Testis (tissue), 3 donors: ENCODE measurements around the gene SLC6A18. TPM values are rescaled to one million over a fixed set of nuclear protein-coding genes. Genes with fewer than 3 reads are reported as not detected.

Experiments
- DNase-seq: peaks from one replicate; pipeline ENCODE4 v3.0.0-alpha.2; 2019
- H3K27ac ChIP-seq, 2 donors: fragments of 200-600 bp; sonication (generic); one replicate each; pipeline ENCODE4 v1.5.1; 2019
- H3K27me3 ChIP-seq: fragments of 200-600 bp; sonication (generic); one replicate; pipeline ENCODE4 v1.5.1; 2019
- H3K36me3 ChIP-seq: fragments of 200-600 bp; sonication (generic); one replicate; pipeline ENCODE4 v1.5.1; 2017; ENCODE audit warnings: low read depth; ENCODE audit errors: missing control alignments
- H3K4me1 ChIP-seq: fragments of 200-600 bp; sonication (generic); one replicate; pipeline ENCODE4 v1.5.1; 2019
- H3K4me3 ChIP-seq, 2 donors: fragments of 200-600 bp; sonication (generic); one replicate each; pipeline ENCODE4 v1.5.1; 2017 to 2019
- H3K9me3 ChIP-seq: fragments of 200-600 bp; sonication (generic); one replicate; pipeline ENCODE4 v1.5.1; 2017
- CTCF ChIP-seq, 3 experiments: fragments of 450-650 bp in 2 of 3; fragments of 200-600 bp in 1 of 3; sonication (generic) in 1 of 3; IDR thresholded peaks; one replicate each; pipeline ENCODE4 v1.5.1; 2016 to 2019; ENCODE audit warnings: antibody characterized with exemption in 3 of 3, mild to moderate bottlenecking in 2 of 3, moderate library complexity in 1 of 3
- POLR2A ChIP-seq: fragments of 450-650 bp; IDR thresholded peaks from one replicate; pipeline ENCODE4 v1.6.1; 2017; ENCODE audit warnings: antibody characterized with exemption, mild to moderate bottlenecking, moderate library complexity
- WGBS, 2 donors: methylation state at CpG; one replicate each; pipeline ENCODE4 v1.1.5; 2018; 5-methylcytosine and 5-hydroxymethylcytosine counted together
- intact Hi-C: fragments of 100-400 bp; cut with DNase I; formaldehyde crosslinking; loops from one replicate; pipeline ENCODE4 v1.15.1; 2023; ENCODE audit warnings: low total_unique reads
- polyA plus RNA-seq: library from polyadenylated mRNA; stranded (reverse); fragments of 350-450 nt; fragmentation: Illumina TruSeq; extraction: RNeasy Lipid Tissue Mini Kit (QIAGEN cat#74804); gene quantifications from one replicate; pipeline ENCODE4 v1.2.3, GENCODE V29; 2014; ENCODE audit warnings: low read depth, low replicate concordance; ENCODE audit not compliant: insufficient read depth
- total RNA-seq, 2 donors: library from RNA; depleted of rRNA; stranded (reverse); fragments of >200 nt; gene quantifications; one replicate each; pipeline ENCODE4 v1.2.3, GENCODE V29; 2016

SLC6A18 gene
- total and polyA plus RNA-seq, 3 donors from 2014 or later: 0.24 TPM; not detected in 2

DNA sequence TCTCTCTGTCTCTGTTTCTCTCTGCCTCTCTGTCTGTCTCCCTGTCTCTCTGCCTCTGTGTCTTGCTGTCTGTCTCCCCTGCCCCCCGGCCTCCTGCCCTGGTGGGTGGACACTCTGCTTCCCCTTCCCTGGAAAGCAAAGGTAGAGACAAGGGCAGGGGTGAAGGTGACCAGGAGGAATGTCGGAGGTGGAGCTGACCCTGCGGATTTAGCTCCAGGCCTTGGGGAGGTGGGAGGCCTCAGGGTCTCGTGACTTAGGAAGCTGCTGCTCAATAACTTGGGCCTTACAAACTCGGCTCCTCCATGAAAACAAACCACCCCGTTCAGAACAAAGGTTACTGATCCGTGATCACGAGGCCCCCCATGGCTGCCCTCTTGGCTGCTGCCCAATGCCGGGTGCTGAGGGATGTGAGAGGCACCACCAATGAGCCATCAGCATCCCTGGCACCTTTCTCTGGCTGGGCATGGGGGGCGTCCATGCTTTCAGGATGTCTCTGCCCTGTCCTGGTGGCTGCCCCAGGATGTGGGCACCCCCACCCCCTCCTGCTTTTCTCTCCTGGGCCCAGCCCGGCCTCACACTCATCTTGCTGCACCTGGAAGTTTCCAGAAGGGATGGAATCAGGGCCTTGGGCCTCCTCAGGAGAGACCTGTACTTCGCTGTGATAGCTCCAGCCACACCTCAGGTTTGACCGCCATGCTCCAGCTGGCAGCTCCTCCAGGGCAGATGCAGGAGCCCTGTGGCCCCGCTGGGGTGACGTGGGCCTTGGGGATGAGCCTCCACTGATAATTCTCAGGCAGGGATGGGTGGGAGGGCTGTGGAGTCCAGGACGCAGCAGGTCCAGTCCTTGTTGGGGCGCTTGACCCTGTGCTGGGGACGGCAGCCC, 38.6 kb upstream of the SLC6A18 start:
- Histone ChIP-seq H3K27ac (peak overlapping the region in 1 of 2 donors; percentile 11), H3K4me3 (no peak overlapping the region), H3K4me1 (peaks cover 39% of the 10 kb centered on the region), H3K9me3 (no peaks in the 10 kb centered on the region), H3K27me3 (no peaks in the 10 kb centered on the region), H3K36me3 (no peaks in the 10 kb centered on the region)
- TF ChIP-seq POLR2A: no peak
- TF ChIP-seq CTCF (IDR thresholded peaks at IDR 0.05): no peak
- no peak for DNase-seq
- 71 to 73% methylated on average over 15 to 16 of the region's 18 CpGs for WGBS, 2 donors
- intact Hi-C loops: no loop called here

DNA sequence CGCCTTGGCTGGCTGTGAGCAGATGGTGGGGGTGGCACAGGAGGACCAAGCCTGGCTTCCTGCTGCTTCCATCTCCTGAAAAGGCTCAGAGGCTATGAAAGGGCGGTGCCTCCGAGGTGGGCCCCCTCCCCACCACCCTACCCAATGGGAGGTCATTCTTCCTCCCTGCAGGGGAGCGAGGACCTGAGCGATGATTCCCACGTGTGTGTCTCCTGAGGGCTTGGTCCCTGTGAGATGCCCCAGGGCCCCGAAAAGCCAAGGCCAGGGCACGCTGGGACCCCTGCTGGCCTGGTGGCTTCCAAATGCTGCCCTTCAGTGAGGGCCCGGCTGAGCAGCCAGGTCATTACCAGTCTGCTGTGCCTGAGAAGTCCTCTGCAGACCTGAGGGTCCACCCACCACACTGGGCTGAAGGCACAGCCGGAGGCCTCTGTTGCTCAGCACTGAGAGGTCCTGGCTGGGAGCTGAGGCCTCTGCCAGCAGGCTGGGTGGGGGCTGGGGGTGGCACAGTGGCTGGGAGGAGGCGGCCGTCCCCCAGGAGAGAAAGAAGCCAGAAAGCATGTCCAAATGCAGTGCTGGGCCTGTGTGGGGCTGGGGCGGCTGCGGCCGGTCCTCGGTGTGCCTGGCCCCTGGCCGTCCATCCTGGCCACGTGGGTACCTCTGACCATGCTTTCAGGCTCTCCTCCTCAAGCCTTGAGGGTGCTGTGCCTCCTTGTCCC, 37.8 kb upstream of the SLC6A18 start:
- Histone ChIP-seq H3K4me1 (peaks cover 35% of the 10 kb centered on the region), H3K36me3 (no peaks in the 10 kb centered on the region), H3K9me3 (no peaks in the 10 kb centered on the region), H3K27me3 (no peaks in the 10 kb centered on the region), H3K4me3 (no peak overlapping the region), H3K27ac (no peak overlapping the region)
- intact Hi-C loops: no loop called here
- WGBS, 2 donors: 90 to 93% methylated on average over 3 to 16 of the region's 18 CpGs
- no peak for DNase-seq
- TF ChIP-seq CTCF (IDR thresholded peaks at IDR 0.05): no peak
- TF ChIP-seq POLR2A: no peak

DNA sequence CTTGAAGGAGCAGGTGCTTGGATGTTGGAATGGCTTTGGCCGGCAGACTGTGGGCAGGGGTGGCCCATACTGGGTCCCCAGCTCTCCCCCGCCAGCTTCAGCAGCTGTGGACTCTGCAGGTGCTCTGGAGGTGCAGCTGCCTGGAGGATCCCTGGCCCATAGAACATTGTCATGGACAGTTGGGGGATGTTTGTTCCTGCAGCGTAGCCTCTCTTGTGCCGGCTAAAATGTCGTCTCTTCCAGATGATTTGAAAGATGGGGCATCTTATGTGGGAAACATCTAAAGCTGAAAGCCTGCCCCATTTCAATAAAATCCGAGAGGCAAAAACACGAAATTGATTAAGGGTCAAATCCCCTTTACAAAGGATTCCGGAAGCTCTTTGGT, 37.2 kb upstream of the SLC6A18 start:
- Histone ChIP-seq H3K27me3 (no peaks in the 10 kb centered on the region), H3K4me1 (peaks cover 30% of the 10 kb centered on the region), H3K4me3 (no peak overlapping the region), H3K9me3 (no peaks in the 10 kb centered on the region), H3K36me3 (no peaks in the 10 kb centered on the region), H3K27ac (no peak overlapping the region)
- intact Hi-C loops: no loop called here
- TF ChIP-seq POLR2A (no peak), CTCF (IDR thresholded peaks at IDR 0.05) (no peak)
- WGBS, 2 donors: 96 to 97% methylated on average over 7 to 8 of the region's 8 CpGs
- no peak for DNase-seq

GRCh38 chr5:1188464-1188863, 36.7 kb upstream of the SLC6A18 start:
- Histone ChIP-seq H3K27me3 (no peaks in the 10 kb centered on the region), H3K27ac (no peak overlapping the region), H3K4me1 (peaks cover 24% of the 10 kb centered on the region), H3K4me3 (no peak overlapping the region), H3K36me3 (no peaks in the 10 kb centered on the region), H3K9me3 (no peaks in the 10 kb centered on the region)
- TF ChIP-seq CTCF (IDR thresholded peaks at IDR 0.05): no peak
- TF ChIP-seq POLR2A: no peak
- DNase-seq: no peak
- intact Hi-C loops: no loop called here
- 56 to 61% methylated on average over 6 of the region's 6 CpGs for WGBS, 2 donors
